ENCODE data around the gene SARM1. TPM values are rescaled to one million over a fixed set of nuclear protein-coding genes. Genes with fewer than 3 reads are reported as not detected.

The SARM1 gene
- total and polyA plus RNA-seq, 9 of the 15 experiments (the other 6 are each of a cell fraction or from before 2014, with no cell fraction given) = 0.04 to 0.55 (median 0.11) TPM; not detected in 2

DNA sequence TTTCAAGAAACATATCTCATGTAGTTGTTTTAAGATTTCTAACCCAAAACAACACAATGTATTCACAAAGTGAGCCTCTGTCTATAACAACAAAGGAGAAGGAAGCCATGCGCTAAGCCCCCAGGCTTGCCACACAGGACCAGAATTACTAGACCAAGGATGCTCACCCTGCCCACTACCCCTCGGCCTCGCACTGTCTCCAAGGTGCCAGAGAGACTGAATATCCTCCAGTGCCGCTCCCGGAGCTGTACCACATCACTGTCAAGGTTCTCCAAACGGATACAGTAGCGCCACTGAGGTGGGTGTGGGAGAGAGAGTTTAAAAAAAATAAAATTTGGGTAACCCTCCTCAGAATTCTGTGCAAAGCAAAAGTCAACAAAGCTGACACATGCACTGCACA, 21.2 kb upstream of the SARM1 start:
- no peak for TF ChIP-seq ZNF174 (CRISPR knock-in tag; IDR thresholded peaks at IDR 0.05)
- no peak for TF ChIP-seq ZNF785 (CRISPR knock-in tag; IDR thresholded peaks at IDR 0.05)
- no peak for TF ChIP-seq ZNF311 (CRISPR knock-in tag; IDR thresholded peaks at IDR 0.05)
- TF ChIP-seq GTF2A2 (tag; IDR thresholded peaks at IDR 0.05) = no peak
- TF ChIP-seq ZFP1 (CRISPR knock-in tag; IDR thresholded peaks at IDR 0.05) = no peak
- TF ChIP-seq MECOM (CRISPR knock-in tag; IDR thresholded peaks at IDR 0.05) = no peak
- no peak for TF ChIP-seq MBD2 (IDR thresholded peaks at IDR 0.05; ENCODE audit: borderline replicate concordance, low read depth)
- TF ChIP-seq FOXA3 (CRISPR knock-in tag; conservative IDR thresholded peaks at IDR 0.05 in 1 of 2, IDR thresholded peaks at IDR 0.05 in 1 of 2) = no peak
- TF ChIP-seq ARHGAP35 (IDR thresholded peaks at IDR 0.05; ENCODE audit: partially characterized antibody) = no peak
- no peak for TF ChIP-seq ZNF707 (CRISPR knock-in tag; conservative IDR thresholded peaks at IDR 0.05)
- TF ChIP-seq, protein P1, sequence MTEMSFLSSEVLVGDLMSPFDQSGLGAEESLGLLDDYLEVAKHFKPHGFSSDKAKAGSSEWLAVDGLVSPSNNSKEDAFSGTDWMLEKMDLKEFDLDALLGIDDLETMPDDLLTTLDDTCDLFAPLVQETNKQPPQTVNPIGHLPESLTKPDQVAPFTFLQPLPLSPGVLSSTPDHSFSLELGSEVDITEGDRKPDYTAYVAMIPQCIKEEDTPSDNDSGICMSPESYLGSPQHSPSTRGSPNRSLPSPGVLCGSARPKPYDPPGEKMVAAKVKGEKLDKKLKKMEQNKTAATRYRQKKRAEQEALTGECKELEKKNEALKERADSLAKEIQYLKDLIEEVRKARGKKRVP (CRISPR knock-in tag; IDR thresholded peaks at IDR 0.05) = no peak
- TF ChIP-seq, protein P2, sequence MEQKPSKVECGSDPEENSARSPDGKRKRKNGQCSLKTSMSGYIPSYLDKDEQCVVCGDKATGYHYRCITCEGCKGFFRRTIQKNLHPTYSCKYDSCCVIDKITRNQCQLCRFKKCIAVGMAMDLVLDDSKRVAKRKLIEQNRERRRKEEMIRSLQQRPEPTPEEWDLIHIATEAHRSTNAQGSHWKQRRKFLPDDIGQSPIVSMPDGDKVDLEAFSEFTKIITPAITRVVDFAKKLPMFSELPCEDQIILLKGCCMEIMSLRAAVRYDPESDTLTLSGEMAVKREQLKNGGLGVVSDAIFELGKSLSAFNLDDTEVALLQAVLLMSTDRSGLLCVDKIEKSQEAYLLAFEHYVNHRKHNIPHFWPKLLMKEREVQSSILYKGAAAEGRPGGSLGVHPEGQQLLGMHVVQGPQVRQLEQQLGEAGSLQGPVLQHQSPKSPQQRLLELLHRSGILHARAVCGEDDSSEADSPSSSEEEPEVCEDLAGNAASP (IDR thresholded peaks at IDR 0.05) = no peak
- TF ChIP-seq MTF1 (CRISPR knock-in tag; IDR thresholded peaks at IDR 0.05; ENCODE audit: borderline replicate concordance) = no peak
- TF ChIP-seq ZNF76 (CRISPR knock-in tag; IDR thresholded peaks at IDR 0.05; ENCODE audit: borderline replicate concordance) = no peak
- TF ChIP-seq CEBPB (tag; IDR thresholded peaks at IDR 0.05) = no peak
- TF ChIP-seq, protein P3, sequence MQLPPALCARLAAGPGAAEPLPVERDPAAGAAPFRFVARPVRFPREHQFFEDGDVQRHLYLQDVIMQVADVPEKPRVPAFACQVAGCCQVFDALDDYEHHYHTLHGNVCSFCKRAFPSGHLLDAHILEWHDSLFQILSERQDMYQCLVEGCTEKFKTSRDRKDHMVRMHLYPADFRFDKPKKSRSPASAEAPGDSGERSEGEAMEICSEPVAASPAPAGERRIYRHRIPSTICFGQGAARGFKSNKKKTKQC (CRISPR knock-in tag; IDR thresholded peaks at IDR 0.05) = no peak
- TF ChIP-seq, protein P4, sequence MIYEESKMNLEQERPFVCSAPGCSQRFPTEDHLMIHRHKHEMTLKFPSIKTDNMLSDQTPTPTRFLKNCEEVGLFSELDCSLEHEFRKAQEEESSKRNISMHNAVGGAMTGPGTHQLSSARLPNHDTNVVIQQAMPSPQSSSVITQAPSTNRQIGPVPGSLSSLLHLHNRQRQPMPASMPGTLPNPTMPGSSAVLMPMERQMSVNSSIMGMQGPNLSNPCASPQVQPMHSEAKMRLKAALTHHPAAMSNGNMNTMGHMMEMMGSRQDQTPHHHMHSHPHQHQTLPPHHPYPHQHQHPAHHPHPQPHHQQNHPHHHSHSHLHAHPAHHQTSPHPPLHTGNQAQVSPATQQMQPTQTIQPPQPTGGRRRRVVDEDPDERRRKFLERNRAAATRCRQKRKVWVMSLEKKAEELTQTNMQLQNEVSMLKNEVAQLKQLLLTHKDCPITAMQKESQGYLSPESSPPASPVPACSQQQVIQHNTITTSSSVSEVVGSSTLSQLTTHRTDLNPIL (CRISPR knock-in tag; IDR thresholded peaks at IDR 0.05) = no peak
- TF ChIP-seq PTTG1 (tag; IDR thresholded peaks at IDR 0.05; ENCODE audit: low read depth) = no peak
- TF ChIP-seq NFYB (IDR thresholded peaks at IDR 0.05; ENCODE audit: extremely low read depth, insufficient read length) = no peak
- FAIRE-seq (no peak), ATAC-seq (no peak), DNase-seq (ENCODE audit: extremely low read depth in 1 of 4, low spot score in 3 of 4) (no peak)
- Histone ChIP-seq H3K9ac (ENCODE audit: insufficient read depth in 1 of 2, low read depth in 2 of 2, low read length in 2 of 2) (no peak overlapping the region), H3K27me3 (ENCODE audit: control insufficient read depth in 2 of 2, insufficient read depth in 2 of 2, low read length in 2 of 2) (no peaks in the 10 kb centered on the region), H3K36me3 (ENCODE audit: control insufficient read depth, insufficient read depth, low read length) (peaks cover 96% of the 10 kb centered on the region), H3K79me2 (ENCODE audit: control insufficient read depth, insufficient read depth, low read length) (no peaks in the 10 kb centered on the region; the same call in 2 of the 3 replicates), H3K9me1 (ENCODE audit: control insufficient read depth, insufficient read depth, low read length) (no peaks in the 10 kb centered on the region), H3K4me1 (replicated peaks in 1 of 2; ENCODE audit: control insufficient read depth in 2 of 2, insufficient read depth in 2 of 2, low read length in 2 of 2) (no peaks in the 10 kb centered on the region; a peak in 1 of 5 replicates), H3K4me2 (ENCODE audit: insufficient read depth, low read length) (no peak overlapping the region), H4K20me1 (replicated peaks; ENCODE audit: control insufficient read depth, insufficient read depth, low read length) (no peaks in the 10 kb centered on the region; the same call in none of the 2 replicates), H2AFZ (ENCODE audit: low read depth, low read length) (no peak overlapping the region), H3K27ac (ENCODE audit: extremely low read depth, low read depth, low read length) (no peak overlapping the region), H3K9me3 (replicated peaks; ENCODE audit: control insufficient read depth, insufficient read depth, low read depth, low read length) (no peaks in the 10 kb centered on the region), H3K4me3 (no peak overlapping the region)
- 99% methylated on average over 7 of the region's 7 CpGs for WGBS (ENCODE audit: insufficient coverage, low coverage, missing lambda C conversion rate)
- intact Hi-C loops (cut with micrococcal nuclease) (no loop called here), in situ Hi-C loops (cut with MboI) (no loop called here)
- ChIA-PET POLR2A (interaction anchor here (0.8 to 1.8 kb wide), 3 partner anchors 9 to 14 kb away, joined by 4 to 11 read pairs (median 8); partner anchors contain the start of genes IFT20 and TNFAIP1), CTCF (ENCODE audit: low intra/inter-chr PET ratio) (no interaction called here)
- no TSS peak for BruUV-seq (replicated peaks)

Data from K562 (cell line).